ENCODE results near the gene ITGB1.
"Not testable (repeated sequence)": the region's sequence is repeated elsewhere in the genome, so short reads cannot be mapped to it uniquely, and the experiment has no call there.

The ITGB1 gene

GRCh38 chr10:32958085-32959005 lies at the start of gene ITGB1:
Gene ITGB1, minus strand, starts transcription at chr10:32958230. Its CDS starts 22,672 bp downstream, at chr10:32935558.
- H3K4me3 ChIP-seq (ENCODE audit: low read length) = peak within 1 kb of the TSS; percentile 92
- no peak for TF ChIP-seq ZNF274 (IDR thresholded peaks at IDR 0.05; ENCODE audit: low read depth, low read length)

DNA sequence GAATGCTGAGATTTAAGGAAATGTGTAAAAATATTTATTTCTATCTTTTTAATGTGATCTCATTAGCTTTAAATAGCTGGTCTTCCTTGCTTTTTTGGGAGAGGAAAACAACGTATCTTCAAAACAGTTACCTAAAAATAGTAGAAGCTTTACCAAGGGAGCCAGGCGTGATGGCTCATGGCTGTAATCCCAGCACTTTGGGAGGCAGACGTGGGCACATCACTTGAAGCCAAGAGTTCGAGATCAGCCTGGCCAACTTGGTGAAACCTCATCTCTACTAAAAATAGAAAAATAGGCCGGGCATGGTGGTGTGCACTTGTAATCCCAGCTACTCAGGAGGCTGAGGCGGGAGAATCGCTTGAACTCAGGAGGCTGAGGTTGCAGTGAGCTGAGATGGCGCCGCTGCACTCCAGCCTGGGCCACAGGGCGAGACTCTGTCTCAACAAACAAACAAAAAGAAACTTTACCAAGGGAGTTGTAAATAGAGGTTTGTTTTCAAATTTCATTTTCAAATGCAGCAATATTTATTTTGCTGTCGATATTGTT lies 48.4 kb upstream of the ITGB1 start:
- TF ChIP-seq ZNF274 (IDR thresholded peaks at IDR 0.05; ENCODE audit: low read depth, low read length) = no peak
- H3K4me3 ChIP-seq (ENCODE audit: low read length) = no peak overlapping the region

- H3K4me3 ChIP-seq (ENCODE audit: low read length) = peak overlapping the region; percentile 56; the same call in 1 of the 2 replicates
- no peak for TF ChIP-seq ZNF274 (IDR thresholded peaks at IDR 0.05; ENCODE audit: low read depth, low read length)
Observed at GRCh38 chr10:33005322-33006301, 47.6 kb upstream of the ITGB1 start.

DNA sequence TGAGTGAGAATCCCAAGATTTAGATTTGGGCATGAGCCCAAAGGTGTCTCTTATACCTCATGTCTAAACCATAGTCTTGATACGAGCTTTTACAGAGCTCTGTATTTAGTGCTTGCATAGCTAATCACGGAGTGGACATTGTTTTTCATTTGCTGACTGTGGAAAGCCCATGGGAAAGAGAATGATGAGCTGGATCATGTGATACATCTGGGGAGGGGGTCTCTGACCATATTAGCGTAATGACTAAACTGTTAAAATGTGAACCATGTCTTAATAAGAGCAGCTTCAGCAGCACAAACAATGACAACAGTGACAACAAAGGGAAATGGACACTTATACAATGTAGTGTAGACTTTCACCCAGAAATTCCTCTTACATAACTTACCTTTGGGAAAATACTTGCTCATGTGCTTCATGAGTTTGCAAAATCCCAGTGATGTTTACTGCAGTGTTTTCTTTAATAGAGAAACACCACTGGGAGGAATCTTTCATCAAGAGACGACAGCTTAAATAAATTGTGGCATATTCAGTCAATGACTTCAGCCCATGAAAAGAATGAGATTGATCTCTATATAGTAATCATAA lies 44.0 kb upstream of the ITGB1 start:
- H3K4me3 ChIP-seq (ENCODE audit: low read length) = no peak overlapping the region
- TF ChIP-seq ZNF274 (IDR thresholded peaks at IDR 0.05; ENCODE audit: low read depth, low read length) = no peak

DNA sequence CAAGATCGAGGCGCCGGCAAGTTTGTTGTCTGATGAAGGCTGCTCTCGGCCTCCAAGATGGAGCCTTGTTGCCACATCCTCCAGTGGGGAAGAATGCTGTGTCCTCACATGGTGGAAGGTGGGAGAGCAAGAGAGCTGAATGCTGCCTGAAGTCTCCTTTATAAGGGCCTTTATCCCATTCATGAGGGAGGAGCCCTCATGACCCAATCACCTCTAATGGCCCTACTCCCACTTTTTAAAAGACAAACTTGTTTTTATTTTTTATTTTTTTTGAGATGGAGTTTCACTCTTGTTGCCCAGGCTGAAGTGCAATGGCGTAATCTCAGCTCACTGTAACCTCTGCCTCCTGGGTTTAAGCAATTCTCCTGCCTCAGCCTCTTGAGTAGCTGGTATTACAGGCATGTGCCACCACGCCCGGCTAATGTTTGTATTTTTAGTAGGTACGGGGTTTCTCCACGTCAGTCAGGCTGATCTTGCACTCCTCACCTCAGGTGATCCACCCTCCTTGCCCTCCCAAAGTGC lies 40.1 kb upstream of the ITGB1 start:
- H3K4me3 ChIP-seq (ENCODE audit: low read length) = not testable (repeated sequence)

DNA sequence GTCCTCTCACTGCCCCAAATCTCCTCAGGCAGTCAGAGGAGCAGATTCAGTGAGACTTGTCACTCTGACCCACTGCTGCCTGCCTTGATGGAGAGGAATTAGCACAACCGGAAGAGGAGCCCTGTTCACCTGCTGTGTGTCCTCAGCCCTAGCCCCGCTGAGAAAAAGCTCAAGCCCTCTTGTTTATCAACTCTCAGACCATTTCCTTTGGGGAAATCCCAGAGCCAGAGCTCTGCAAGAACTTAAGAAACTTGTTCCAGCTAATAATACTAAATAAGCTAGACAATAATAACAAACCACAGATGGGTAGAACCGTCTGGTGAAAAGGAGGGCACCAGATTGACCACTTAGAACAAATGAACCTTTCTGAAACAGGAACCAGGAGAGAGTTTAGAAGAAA lies 37.7 kb upstream of the ITGB1 start:
- no peak for TF ChIP-seq ZNF274 (IDR thresholded peaks at IDR 0.05; ENCODE audit: low read depth, low read length)
- no peak overlapping the region for H3K4me3 ChIP-seq (ENCODE audit: low read length)

DNA sequence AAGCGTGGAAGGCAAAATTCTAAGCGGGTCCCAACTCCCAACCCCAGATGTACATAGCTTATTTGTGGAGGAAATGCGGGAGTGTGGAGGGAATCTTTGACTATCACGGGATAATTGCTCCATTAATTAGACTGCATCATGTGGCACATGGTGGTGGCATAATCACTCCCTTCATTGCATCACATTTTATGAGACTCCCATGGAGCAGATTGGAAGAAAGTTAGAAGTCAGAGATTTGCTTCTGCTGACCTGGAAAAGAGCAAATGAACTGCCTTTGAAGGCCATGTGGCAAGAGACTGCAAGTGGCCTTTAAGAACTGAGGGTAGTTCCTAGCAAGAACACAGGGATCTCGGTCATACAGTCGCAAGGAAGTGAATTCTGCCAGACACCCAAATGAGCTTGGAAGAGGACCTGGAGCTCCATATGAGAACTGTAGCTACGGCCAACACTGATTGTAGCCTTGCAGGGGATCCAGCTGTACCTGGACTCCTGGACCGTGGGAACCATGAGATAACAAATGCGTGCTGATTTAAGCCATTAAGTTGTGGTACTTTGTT lies 37.1 kb upstream of the ITGB1 start:
- no peak for TF ChIP-seq ZNF274 (IDR thresholded peaks at IDR 0.05; ENCODE audit: low read depth, low read length)
- no peak overlapping the region for H3K4me3 ChIP-seq (ENCODE audit: low read length)

- not testable (repeated sequence) for H3K4me3 ChIP-seq (ENCODE audit: low read length)
Observed at GRCh38 chr10:32994632-32995031, 36.6 kb upstream of the ITGB1 start.

- H3K4me3 ChIP-seq (ENCODE audit: low read length) = not testable (repeated sequence)
Observed at GRCh38 chr10:32992310-32992709, 34.3 kb upstream of the ITGB1 start.

- H3K4me3 ChIP-seq (ENCODE audit: low read length) = no peak overlapping the region
- TF ChIP-seq ZNF274 (IDR thresholded peaks at IDR 0.05; ENCODE audit: low read depth, low read length) = no peak
Observed at GRCh38 chr10:32990811-32991210, 32.8 kb upstream of the ITGB1 start.

DNA sequence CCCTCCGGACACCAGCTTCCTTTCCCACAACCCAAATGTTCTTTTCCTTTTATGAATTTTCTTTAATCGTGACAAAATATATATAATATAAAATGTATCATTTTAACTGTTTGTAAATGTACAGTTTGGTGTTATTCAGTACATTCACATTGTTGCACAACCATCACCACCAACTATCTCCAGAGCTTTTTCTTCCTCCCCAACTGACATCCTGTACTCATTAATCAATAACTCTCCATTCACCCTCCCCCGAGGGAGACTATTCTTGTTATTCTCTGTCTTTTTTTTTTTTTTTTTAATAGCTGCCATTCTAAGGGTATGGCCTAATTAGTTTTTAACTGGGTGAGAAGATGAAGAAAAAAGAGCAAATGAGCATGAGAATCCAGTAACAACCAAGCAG lies 30.6 kb upstream of the ITGB1 start:
- no peak overlapping the region for H3K4me3 ChIP-seq (ENCODE audit: low read length)
- no peak for TF ChIP-seq ZNF274 (IDR thresholded peaks at IDR 0.05; ENCODE audit: low read depth, low read length)

- no peak overlapping the region for H3K4me3 ChIP-seq (ENCODE audit: low read length)
- no peak for TF ChIP-seq ZNF274 (IDR thresholded peaks at IDR 0.05; ENCODE audit: low read depth, low read length)
Observed at GRCh38 chr10:32987172-32987571, 29.1 kb upstream of the ITGB1 start.

GRCh38 chr10:32985775-32986350 lies 27.8 kb upstream of the ITGB1 start:
- no peak overlapping the region for H3K4me3 ChIP-seq (ENCODE audit: low read length)
- TF ChIP-seq ZNF274 (IDR thresholded peaks at IDR 0.05; ENCODE audit: low read depth, low read length) = no peak

All from GM08714 (cell line).